ENCODE results near the gene ACACA. TPM values are rescaled to one million over a fixed set of nuclear protein-coding genes. Genes with fewer than 3 reads are reported as not detected.

ACACA gene
- total and polyA plus RNA-seq, 2 donors (not counting 1 experiment from before 2014, with no cell fraction given) = 45.2 to 123 TPM

DNA sequence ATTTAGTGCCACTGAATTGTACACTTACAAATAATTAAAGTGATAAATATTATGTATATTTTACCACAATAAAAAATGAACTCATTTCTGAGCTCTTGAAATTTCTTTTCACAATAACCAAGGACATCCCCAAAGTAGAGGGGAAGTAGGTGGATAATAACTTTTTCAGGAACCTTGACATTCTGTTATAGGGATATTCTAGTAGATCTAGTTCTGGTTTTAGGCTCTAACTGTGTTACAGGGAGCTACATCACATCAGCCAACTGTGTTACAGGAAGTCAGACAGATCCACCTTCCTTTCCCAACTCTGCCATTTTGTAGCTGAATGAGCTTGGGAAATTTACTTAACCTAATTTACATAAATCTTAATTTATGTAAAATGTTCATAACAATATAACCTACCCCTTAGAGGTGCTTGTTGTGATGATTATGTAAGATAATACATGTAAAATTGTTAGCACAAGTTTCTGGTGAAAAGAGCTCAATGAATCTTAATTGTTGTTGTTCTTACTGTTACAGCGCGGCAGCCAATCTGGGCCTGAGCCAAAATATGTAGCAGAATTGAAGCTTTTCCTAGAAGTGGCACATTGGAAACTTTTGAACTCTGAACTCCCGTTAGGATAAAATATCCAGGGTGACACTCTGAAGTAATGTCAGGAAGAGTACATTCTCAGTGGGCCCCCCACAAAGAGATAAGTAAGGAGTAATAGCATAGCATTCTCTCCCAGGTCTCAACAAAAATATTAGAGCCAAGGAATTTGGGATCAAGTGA is 288.1 kb downstream of the ACACA start:
- Histone ChIP-seq H2AFZ (ENCODE audit: low read length) (no peak overlapping the region), H3K4me3 (replicated peaks in 1 of 4; ENCODE audit: control extremely low read depth in 1 of 4, insufficient read depth in 1 of 4, low read depth in 3 of 4, low read length in 4 of 4) (no peak overlapping the region), H3K27ac (ENCODE audit: insufficient read depth, low read length) (no peak overlapping the region), H3K4me1 (ENCODE audit: control insufficient read depth, extremely low read depth, insufficient read depth, low read length) (no peaks in the 10 kb centered on the region), H3K9me3 (ENCODE audit: control insufficient read depth, insufficient read depth, low read depth, low read length) (no peaks in the 10 kb centered on the region), H3K9ac (ENCODE audit: insufficient read depth, low read length) (no peak overlapping the region), H3K79me2 (ENCODE audit: control insufficient read depth, insufficient read depth, low read length) (no peaks in the 10 kb centered on the region), H3K36me3 (ENCODE audit: control insufficient read depth, insufficient read depth, low read length) (no peaks in the 10 kb centered on the region), H3K4me2 (ENCODE audit: extremely low read depth, insufficient read depth, low read length) (no peak overlapping the region), H4K20me1 (ENCODE audit: control insufficient read depth, extremely low read depth, insufficient read depth, low read length) (no peaks in the 10 kb centered on the region), H3K27me3 (ENCODE audit: control insufficient read depth, insufficient read depth, low read length) (no peaks in the 10 kb centered on the region)
- no peak for DNase-seq (ENCODE audit: low read depth in 2 of 2)
- TF ChIP-seq, protein P1, sequence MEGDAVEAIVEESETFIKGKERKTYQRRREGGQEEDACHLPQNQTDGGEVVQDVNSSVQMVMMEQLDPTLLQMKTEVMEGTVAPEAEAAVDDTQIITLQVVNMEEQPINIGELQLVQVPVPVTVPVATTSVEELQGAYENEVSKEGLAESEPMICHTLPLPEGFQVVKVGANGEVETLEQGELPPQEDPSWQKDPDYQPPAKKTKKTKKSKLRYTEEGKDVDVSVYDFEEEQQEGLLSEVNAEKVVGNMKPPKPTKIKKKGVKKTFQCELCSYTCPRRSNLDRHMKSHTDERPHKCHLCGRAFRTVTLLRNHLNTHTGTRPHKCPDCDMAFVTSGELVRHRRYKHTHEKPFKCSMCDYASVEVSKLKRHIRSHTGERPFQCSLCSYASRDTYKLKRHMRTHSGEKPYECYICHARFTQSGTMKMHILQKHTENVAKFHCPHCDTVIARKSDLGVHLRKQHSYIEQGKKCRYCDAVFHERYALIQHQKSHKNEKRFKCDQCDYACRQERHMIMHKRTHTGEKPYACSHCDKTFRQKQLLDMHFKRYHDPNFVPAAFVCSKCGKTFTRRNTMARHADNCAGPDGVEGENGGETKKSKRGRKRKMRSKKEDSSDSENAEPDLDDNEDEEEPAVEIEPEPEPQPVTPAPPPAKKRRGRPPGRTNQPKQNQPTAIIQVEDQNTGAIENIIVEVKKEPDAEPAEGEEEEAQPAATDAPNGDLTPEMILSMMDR (conservative IDR thresholded peaks at IDR 0.05 in 1 of 2, IDR thresholded peaks at IDR 0.05 in 1 of 2; ENCODE audit: low read depth in 1 of 2, low read length in 2 of 2) = no peak
- TF ChIP-seq EZH2 (IDR thresholded peaks at IDR 0.05; ENCODE audit: low read length, missing control alignments) = no peak

DNA sequence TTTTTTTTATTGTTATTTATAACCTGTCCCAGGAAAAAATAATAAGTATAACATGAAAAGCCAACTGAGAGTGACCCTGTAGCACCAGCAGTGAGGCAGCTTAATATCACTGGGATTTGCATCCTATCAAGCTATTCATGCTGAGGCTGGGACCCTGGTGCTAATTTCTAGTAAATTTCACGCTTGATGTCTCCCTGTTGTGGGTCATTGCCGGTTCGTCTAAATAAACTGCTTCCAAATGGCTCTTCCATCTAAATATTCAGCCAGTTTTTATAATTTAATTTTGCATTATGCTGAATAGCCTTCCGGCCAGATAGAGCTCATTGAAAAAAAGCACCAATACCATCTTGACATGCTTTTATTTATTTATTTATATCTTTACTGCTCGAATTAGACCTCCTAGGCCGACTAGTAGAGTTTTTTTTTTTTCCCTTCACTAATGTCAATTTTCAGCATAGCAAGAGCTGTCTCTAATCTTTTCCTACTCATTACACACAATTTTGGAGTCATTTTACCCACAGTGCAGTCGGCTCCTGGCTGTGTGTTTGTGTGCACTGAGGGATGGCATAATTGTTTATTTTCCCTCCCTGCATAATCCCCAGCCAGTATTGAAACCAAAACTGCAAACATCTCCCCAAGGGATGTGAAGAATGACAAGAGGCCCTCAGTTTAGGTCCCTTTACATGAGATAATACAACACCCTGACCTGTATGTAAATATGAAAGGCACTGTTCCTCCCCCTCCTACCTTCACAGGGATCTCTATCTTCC is 289.1 kb downstream of the ACACA start:
- Histone ChIP-seq H3K4me2 (ENCODE audit: extremely low read depth, insufficient read depth, low read length) (no peak overlapping the region), H3K27ac (ENCODE audit: insufficient read depth, low read length) (no peak overlapping the region), H4K20me1 (ENCODE audit: control insufficient read depth, extremely low read depth, insufficient read depth, low read length) (no peaks in the 10 kb centered on the region), H3K4me3 (replicated peaks in 1 of 4; ENCODE audit: control extremely low read depth in 1 of 4, insufficient read depth in 1 of 4, low read depth in 3 of 4, low read length in 4 of 4) (no peak overlapping the region), H3K9ac (ENCODE audit: insufficient read depth, low read length) (no peak overlapping the region), H3K27me3 (ENCODE audit: control insufficient read depth, insufficient read depth, low read length) (no peaks in the 10 kb centered on the region), H2AFZ (ENCODE audit: low read length) (no peak overlapping the region), H3K4me1 (ENCODE audit: control insufficient read depth, extremely low read depth, insufficient read depth, low read length) (no peaks in the 10 kb centered on the region), H3K9me3 (ENCODE audit: control insufficient read depth, insufficient read depth, low read depth, low read length) (no peaks in the 10 kb centered on the region), H3K79me2 (ENCODE audit: control insufficient read depth, insufficient read depth, low read length) (no peaks in the 10 kb centered on the region), H3K36me3 (ENCODE audit: control insufficient read depth, insufficient read depth, low read length) (peaks cover 4% of the 10 kb centered on the region)
- no peak for DNase-seq (ENCODE audit: low read depth in 2 of 2)
- TF ChIP-seq, protein P1 (conservative IDR thresholded peaks at IDR 0.05 in 1 of 2, IDR thresholded peaks at IDR 0.05 in 1 of 2; ENCODE audit: low read depth in 1 of 2, low read length in 2 of 2) = no peak
- no peak for TF ChIP-seq EZH2 (IDR thresholded peaks at IDR 0.05; ENCODE audit: low read length, missing control alignments)

DNA sequence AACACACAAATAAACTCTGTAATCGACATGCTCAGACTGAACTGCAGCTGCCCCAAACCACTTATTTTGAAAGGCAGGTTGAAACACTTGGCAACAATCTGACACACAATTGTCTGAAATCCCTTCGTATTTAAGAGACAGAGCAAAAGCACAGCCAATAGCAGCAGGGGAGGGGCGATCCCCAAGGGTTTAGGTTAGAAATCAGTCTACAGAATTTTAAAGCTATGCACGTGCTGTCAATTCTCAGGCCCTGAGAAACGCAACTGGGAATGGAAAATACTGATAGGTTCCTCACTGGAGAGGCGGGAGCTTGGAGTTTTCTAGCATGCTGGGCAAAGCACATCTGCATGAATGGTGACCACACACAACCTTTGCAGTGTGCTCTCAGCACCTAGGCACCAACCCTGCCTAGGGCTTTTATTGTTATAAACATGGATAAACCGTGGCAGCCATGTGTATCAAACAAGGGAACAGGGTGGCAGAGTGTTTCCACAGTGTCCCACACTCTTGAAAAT is 289.9 kb downstream of the ACACA start:
- H3K9me3 ChIP-seq (ENCODE audit: control insufficient read depth, insufficient read depth, low read depth, low read length) = no peaks in the 10 kb centered on the region
- H3K27ac ChIP-seq (ENCODE audit: insufficient read depth, low read length) = no peak overlapping the region
- no peak for DNase-seq (ENCODE audit: low read depth in 2 of 2)
- no peaks in the 10 kb centered on the region for H3K4me1 ChIP-seq (ENCODE audit: control insufficient read depth, extremely low read depth, insufficient read depth, low read length)
- H3K9ac ChIP-seq (ENCODE audit: insufficient read depth, low read length) = no peak overlapping the region
- no peak overlapping the region for H2AFZ ChIP-seq (ENCODE audit: low read length)
- TF ChIP-seq, protein P1 (conservative IDR thresholded peaks at IDR 0.05 in 1 of 2, IDR thresholded peaks at IDR 0.05 in 1 of 2; ENCODE audit: low read depth in 1 of 2, low read length in 2 of 2) = no peak
- TF ChIP-seq EZH2 (IDR thresholded peaks at IDR 0.05; ENCODE audit: low read length, missing control alignments) = no peak
- H4K20me1 ChIP-seq (ENCODE audit: control insufficient read depth, extremely low read depth, insufficient read depth, low read length) = no peaks in the 10 kb centered on the region
- peaks cover 4% of the 10 kb centered on the region for H3K36me3 ChIP-seq (ENCODE audit: control insufficient read depth, insufficient read depth, low read length)
- H3K4me3 ChIP-seq (replicated peaks in 1 of 4; ENCODE audit: control extremely low read depth in 1 of 4, insufficient read depth in 1 of 4, low read depth in 3 of 4, low read length in 4 of 4) = no peak overlapping the region
- no peaks in the 10 kb centered on the region for H3K79me2 ChIP-seq (ENCODE audit: control insufficient read depth, insufficient read depth, low read length)
- no peaks in the 10 kb centered on the region for H3K27me3 ChIP-seq (ENCODE audit: control insufficient read depth, insufficient read depth, low read length)
- H3K4me2 ChIP-seq (ENCODE audit: extremely low read depth, insufficient read depth, low read length) = no peak overlapping the region

Data from fibroblast of lung (primary cell).